Measurements from ENCODE around the gene MOCS1.

The MOCS1 gene

DNA sequence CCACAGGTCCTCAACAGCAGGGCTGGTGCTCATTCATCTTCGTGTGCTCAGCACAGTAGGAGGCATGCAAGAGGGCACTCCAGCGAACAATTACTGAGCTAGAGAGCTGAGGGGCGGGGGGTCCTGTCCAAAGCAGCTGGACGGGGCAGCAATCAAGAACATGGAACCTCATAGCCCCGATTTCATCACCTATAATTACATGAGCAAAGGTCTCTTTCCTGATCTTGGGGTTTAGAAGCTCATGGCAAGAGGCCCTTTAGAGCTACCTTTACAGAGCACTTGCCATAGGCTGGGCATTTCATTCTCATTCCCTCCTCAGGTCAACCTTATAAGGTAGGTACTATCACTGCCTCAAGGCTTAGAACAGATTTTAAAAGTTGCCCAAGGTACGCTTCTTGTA lies 10.4 kb downstream of the MOCS1 start:
- DNase-seq = peak; percentile 27

DNA sequence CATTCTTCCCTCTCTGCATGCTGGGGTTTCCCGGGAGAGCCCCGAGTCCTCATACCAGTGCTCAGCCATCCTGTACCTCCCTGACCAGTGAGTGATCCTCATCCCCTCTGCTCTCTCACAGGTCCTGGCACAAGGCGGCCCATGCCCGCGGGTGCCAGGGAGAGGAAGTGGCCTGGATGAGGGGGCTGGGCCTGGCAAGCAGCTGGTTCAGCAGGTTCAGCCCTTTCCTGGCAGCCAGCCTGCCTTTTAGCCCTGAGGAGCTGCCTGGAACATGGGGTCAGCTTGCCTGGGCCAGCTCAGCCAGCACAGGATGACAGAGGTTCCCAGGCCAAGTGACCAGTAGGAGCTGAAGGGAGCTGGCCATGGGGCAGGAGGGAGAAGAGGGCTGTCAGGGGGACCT lies 10.9 kb downstream of the MOCS1 start:
- DNase-seq = peak; percentile 27

DNA sequence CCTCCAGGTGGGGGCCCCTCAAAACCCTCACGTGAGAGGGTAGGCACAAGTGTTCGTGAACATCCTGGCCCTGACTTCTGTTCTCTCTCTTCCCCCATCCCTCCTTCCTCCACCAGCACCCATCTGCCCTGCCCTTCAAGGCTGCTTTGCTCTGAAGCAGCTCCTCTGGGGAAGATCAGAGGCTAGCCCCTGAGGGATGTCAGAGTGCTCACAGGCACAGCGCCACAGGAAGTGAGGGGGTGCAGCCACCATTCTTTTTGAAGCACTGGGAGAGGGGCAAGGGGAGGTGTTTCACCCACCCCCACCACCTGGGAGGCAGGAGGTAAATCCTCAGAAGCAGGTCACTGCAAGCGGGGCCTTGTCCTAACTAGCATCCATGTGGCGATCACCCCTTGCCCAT lies 11.4 kb downstream of the MOCS1 start:
- no peak for DNase-seq

DNA sequence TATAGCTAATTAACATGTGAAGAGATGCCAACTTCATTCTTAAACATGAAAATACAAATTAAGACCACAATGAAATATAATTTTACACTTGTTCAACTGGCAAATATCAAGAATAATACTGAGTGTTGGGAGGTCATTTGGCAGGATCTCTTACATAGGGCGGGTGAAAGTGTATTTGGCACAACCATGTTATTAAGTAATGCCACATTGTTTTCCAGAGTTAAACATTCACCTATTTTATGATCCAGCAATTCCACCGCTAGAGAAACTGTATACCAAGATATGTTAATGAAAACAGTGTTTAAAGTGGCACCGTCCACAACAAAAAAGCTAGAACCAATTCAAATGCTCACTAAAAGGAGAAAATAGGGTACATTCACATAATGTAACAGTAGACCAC lies 14.1 kb downstream of the MOCS1 start:
- DNase-seq = no peak

DNA sequence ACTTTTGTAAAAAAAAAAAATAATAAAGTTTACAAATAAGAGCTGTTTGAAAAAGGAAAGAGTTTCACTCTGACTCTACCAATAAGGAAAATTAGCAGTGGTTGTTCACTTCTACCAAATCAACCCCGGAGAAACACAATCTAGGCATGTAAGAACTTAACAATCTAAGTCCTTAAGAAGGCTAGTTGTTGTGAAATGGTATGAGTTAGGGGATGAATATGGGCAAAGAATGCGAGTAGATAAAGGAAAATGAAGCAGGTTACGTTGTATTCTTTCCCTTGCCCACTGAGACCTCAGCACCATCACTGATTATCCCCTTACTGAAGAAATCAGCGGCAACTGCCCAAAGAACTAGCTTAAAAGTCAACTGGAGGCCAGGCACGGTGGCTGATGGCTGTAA lies 15.4 kb downstream of the MOCS1 start:
- DNase-seq = no peak

DNA sequence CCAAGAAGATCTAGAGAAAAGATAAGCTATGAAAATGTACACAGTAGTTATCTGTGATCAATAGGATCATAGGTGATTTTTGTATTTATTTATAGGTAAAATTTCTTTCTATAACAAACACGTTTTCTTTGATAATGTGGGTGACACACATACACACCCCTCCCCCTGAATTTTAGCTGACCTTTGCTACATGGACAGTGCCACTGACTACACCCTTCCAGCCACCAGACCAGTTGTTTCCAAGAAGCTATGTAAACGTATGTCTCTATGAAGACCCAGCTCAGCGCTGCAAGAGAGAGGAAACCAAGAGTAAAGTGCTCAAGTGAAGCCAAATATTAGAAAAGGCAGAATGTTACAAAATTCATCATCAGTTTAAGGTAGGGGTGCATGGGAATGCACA lies 16.3 kb downstream of the MOCS1 start:
- no peak for DNase-seq

DNA sequence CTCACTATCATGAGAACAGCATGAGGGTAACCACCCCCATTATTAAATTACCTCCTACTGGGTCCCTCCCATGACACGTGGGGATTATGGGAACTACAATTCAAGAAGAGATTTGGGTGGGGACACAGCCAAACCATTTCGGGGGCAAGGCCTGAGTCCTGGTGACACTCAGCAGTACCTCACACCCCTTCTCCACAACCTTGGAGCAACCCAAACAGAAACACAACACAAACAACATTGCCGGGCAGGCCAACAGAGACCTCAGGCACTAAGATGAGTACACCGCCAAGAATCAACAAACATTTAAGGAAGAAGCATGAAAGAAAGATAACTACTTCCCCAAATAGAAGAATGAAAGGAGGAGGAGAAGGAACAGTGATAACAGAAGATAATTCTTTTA lies 16.9 kb downstream of the MOCS1 start:
- DNase-seq = no peak

DNA sequence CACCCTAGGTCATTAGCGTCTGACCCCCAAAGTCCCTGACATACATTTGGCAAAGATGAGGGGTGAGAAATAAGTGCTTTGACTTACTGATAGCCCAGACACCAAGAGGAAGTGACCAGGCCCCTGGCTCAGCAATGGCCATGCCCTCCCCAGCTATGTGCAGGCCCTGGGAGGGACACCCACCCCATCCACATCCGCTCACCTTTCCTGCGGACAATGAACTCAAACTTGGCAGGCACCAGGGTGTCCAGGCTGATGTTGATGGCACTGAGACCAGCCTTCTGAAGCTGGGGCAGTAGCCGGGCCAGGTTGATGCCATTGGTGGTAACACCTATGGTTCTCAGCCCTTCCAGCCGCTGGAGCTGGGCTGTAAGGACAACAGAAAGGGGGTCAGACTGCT lies 18.4 kb downstream of the MOCS1 start:
- DNase-seq = no peak

DNA sequence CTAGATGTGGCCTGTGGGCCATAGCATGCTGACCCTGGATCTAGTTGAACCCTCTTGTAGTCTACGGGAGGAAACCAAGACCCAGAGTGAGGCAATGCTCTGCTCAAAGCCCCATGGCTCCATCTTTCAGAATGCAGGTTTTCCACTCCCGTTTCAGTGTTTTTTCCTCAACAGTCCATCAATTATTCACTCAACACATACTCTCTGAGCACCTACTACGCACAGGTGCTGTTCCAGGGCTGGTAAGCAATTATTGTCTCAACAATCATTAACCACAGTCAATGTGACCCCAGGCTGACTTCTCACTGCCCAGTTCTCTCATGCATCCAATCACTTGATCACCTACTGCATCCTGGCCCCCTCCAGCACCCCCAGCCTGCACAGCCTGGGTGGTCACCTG lies 20.0 kb downstream of the MOCS1 start:
- DNase-seq = no peak

DNA sequence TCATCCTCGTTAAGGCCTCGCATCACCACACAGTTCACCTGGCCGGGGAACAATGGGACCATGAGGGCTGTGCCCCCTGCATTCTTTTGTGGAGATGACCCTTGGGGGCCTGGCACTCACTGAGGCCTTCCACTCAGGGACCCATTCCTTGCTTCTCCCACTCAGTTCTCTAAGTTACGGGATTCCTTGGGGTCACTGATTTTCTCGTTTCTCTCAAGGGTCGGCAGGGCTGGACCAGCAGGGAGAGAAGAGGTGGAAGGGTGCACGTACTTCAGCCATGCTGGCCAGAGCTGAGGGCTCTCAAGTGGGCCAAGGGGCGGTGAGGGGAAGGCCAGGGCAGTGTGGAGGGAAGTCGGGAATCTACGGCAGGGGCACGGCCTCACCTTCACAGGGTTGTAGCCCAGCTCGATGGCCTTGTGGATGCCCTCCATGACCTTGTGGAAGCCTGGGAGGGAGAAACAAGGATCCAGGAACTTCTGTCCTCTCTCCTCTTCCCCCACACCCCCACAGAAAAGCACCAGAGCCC lies 20.8 kb downstream of the MOCS1 start:
- no peak for DNase-seq

DNA sequence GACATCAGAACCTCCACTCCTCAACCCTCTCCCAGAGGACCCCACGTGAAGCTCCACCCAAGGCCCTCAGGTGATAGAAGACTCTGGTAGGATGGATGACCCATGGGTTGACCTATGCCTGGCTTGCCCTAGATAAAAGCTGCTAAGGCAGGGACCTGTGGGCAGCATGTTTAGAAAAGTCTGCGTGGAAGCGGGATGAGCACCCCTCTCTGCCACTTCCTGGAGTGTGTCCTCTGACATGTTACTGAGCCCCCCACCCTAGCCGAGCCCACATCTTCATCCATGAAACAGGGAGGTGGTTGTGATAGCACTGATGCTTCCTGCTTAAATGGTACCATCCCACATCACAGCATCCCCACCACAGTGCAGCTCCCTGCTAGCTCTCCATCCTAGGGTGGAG lies 21.8 kb downstream of the MOCS1 start:
- no peak for DNase-seq

DNA sequence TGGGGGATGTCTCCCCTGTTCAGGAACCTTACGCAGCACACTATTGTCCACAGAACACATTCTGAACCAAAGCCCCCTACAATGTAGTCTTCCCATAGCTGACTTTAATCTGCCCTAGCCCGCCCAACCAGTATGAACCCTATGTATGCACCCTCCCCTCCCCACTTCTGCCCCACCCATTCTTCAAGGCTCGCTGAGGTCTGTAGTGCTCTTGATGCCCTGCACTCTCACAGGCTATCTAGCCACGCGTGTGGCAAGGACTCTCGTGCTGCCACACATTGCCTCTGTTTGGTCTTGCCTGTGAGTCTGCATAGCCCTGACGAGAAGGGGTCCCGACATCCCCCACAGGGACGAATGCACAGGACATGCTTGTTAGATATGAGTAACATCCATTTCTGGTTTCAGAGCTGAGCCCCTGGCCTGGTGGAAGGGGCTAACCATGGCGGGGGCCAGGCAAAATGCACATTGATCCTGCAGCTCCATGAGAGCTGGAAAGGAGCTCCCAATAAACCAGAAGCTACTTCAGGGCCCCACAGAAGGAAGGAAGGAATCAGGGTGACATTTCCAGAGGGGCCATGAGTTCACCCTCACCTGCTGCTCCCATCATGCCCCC lies 22.6 kb downstream of the MOCS1 start:
- DNase-seq = no peak

DNA sequence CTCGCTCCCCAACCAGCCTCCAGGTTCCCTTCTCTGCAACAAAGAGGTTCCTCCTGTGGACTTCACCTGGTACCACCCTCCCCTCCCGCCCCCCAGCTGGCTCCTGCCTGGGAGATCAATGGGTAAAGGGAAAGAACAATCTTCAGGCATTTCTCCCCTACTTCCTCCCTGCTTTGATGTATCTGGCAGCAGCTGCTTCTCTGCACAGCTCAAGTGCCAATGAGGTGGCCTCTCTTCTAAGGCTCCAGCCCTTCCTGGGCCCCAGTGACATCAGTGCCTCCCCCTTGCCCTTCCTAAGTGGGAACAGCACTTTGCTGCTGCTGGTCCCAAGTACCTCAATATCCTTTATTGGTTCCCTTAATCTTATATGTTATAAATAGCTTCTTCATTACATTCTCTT lies 23.5 kb downstream of the MOCS1 start:
- no peak for DNase-seq

DNA sequence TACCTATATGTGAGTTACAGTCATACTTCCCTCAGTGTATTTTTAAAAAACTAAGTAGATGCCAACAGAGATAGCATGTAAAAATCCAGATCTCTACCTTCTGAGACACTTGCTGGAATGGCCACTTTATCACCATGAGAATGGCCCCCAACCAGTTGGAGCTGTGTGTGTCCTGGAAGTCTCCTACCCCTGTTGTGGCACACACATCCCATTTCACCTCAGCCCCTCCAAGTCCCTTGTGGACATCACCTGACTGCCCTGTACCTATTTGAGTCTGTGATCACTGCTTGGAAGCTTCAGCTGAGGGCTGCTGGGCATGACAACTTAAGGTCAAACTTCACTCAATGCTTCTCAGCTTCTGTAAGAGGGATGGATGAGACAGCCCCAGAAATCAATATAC lies 24.1 kb downstream of the MOCS1 start:
- DNase-seq = no peak

DNA sequence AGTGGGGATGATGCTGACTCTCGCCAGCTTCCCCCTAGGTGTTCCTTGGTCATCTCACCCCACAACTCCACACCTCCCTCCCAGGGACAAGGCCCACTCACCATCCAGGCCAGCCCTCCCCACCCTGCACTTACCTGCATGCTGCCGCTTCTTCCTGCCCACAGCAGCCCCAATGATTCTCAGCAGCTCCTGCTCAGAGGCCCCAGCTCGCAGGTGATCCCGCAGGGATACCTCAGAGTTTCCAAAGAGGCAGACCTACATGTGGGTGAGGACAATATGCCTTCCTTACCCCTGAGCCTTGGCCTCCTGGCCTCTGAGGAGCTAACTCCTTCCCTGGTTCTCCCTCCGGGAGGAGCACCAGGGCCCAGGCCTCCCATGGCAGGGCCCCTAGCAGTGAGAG lies 24.6 kb downstream of the MOCS1 start:
- no peak for DNase-seq

DNA sequence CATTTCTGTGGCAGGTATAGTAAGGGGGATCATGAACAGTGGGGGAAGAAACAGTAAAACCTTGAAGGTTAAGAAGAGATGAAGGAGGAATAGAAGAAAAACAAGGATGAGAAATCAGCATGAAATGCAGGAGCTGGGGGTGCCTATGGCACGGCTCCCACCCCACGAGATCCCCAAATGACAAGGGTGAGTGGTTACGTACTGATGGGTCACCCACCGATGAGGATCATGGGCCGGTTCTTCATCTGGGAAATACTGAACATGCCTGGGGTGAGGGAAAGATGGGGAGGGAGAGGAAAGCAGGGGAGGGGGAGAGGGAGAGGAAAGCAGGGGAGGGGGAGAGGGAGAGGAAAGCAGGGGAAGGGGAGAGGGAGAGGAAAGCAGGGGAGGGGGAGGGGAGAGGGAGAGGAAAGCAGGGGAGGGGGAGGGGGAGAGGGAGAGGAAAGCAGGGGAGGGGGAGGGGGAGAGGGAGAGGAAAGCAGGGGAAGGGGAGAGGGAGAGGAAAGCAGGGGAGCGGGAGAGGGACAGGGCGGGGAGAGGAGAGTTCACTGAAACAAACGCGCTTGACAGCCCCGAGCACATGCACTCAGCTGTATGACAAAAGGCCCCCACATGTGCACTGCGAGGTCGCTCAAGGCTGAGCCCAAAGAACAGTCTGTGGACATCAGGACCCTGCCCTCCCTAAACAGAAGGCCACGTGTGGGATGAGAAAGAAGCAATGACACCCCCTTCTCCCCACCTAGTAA lies 25.3 kb downstream of the MOCS1 start:
- no peak for DNase-seq

DNA sequence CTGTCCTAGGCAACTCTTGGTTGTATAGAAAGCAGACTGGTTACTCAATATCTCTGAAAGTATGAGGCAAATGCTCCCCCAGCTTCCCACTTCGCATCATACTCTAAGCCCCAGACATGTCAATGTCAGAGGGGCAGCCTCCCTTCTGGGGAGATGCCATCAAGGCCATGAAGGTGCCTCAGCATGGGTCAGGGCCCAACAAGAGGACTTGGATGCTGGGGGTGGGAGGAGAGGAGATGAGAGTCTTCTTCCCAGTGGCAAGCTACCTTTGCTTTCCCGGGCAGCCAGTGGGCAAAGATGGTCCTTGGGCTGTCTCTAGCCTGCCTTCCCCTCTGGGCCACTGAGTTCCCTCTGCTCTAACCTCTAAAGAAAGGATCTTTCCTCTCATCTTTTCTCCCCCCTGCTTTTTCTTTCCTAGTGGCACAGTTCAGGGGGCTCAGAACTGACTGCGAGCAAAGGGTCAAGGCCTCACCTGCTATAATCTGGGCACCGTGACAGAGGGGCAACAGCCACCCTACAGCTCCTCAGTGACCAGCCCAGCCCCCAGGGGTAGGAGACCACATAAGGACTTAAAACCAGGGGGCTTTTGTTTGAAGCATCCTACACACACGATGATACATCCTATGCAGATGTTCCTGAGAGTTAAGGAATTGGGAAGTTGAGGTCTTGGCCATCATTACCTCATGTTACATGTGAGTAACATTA lies 26.2 kb downstream of the MOCS1 start:
- DNase-seq = no peak

DNA sequence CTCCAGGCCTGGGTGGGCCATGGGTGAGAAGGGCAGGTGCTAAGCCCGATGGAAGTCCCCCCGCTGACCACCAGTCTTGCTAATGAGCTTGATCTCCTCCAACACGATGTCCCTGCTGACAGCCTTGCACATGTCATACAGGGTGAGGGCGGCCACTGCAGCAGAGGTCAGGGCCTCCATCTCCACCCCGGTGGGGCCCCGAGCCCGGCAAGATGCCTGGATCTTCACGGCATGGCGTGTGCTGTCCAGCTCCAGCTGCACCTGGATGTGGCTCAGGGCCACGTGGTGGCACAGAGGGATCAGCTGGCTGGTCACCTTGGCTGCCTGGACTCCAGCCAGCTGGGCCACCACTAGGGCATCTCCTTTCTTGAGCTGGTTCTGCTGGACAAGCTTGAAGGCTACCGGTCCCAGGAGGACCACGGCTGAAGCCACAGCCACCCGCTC lies 27.9 kb downstream of the MOCS1 start:
- no peak for DNase-seq

DNA sequence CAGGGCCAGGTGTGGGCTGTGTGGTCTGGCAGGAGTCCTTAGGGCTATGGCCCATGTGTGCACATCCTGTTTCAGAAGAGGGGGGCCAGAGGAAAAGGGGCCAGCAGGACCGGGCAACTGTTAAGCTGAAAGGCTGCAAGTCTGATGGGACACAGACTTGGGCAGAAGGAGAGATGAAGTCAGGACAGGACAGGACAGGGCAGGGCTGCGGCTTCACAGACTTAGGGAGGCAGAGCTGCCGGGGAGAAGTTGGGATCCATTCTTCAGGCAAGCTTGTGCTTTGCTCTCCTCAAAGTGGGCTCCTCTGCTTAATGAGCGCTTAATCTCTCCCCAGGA lies 28.7 kb downstream of the MOCS1 start:
- DNase-seq = no peak

DNA sequence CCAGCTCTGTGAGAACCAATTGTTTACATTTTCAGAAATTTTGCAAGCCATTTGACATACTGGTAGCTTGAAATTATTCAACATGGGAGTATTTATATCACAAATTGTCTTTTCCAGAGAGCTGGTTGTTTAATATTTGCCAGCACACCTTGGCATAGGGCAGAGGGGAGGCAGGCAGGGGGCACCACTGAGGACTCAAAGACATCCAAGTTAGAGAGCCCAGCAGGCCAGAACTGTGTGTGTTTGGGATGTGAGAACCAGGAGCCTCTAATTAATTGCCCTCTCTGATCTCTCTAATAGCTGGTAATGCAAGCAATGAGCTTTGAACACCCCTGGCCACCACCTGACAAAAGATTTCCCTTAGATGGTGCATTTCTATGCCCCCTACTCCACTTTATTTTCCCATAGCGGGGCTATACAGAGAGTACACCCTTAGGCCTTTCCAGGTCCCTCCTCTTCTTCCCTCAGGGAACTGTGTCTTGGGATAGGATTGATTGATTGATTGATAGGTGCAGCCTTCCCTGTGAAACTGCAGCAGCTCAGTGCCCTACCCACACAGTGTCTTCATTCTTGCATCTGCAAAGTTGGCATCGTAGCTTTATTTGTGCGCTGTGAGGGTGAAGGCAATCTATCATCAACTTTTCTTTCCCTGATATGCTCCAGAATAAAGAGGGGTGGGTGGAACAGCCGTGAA lies 29.2 kb downstream of the MOCS1 start:
- no peak for DNase-seq

DNA sequence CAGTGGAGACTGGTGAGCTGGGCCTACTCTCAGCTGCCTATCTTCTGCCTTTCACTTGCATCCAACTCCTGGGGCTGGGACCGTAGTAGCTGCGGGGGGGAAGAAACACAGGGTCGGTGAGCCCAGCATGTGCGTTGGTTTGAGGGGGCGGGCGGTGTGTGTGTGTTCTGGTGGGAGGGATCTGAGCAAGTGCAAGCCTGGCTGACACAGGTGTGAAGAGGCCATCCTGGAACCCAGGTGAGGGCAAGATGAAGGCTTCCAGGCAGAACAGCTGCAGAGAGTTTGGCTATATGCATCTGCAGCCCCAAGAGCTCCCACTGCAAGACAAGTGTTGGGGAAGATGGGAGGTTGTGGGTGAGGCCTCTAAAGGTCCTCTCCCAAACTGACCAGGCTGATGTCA lies 30.6 kb downstream of the MOCS1 start:
- DNase-seq = no peak

DNA sequence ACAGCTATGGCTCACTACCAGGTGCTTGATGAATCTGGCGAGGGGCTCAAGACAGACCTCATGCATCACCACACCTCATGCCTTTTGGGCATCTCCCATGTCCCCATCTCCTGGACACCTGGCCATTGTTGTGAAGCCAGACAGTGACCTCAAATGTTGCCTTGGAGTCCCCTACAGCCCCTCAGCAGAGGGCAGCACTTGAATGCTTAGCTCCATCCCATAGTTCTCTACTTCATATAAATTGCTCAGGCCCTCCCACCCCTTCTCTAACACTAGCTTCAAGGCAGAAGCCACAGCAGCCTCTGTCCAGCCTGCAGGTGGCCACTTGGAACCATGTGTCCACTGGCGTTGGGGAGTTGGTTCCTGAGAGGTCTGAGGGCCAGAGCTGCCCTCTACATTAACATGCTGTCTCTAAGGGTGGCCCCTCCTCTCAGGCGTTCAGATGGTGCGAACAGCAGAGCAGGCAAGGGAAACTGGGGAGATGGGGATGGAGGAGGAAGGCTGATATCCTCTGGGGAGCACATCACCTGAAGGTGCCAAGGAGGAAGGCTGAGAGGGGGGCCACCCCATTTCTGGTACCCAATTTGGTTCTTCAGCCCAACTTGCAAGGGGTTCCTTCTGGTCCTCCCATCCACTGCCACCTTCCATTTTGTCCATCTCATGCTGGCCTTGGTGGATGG lies 31.3 kb downstream of the MOCS1 start:
- DNase-seq = no peak

DNA sequence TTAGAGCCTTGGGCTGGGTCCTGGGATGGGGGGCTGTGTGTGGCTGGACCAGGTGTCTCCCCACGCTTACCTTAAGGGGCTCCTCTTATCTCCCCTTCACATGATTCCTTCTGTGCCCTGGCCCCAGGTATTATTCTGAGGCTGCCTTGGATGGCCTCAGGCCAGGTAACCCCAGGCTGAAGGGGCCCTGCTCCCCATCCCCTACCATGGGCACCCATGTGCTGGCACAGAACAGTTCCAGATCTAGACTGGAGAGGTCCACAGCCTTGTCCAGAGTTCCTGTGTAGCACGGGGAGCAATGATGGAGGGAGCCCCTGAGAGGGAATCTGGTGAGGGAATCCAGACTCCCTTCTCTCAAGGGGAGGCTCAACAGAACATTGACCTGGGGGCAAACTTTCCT lies 32.1 kb downstream of the MOCS1 start:
- DNase-seq = no peak
